Gastrocnemius medialis (tissue), 4 donors: Measurements from ENCODE around the gene IGFBP2. TPM values are rescaled to one million over a fixed set of nuclear protein-coding genes. Genes with fewer than 3 reads are reported as not detected.

Experiments used
- ATAC-seq, 2 donors: fragments of 150-250 bp; one replicate each; pipeline ENCODE4 v1.9.1; 2016
- DNase-seq, 2 donors: peaks; one replicate each; pipeline ENCODE4 v3.0.0-alpha.2; 2019
- H3K27ac ChIP-seq, 4 donors: fragments of 200-600 bp; sonication (generic); 1 replicate in 1 of 4; 2 replicates in 3 of 4; pipeline ENCODE4 v1.5.1; 2016 to 2018; ENCODE audit warnings: mild to moderate bottlenecking in 2 of 4, moderate library complexity in 1 of 4
- H3K27me3 ChIP-seq, 3 donors: fragments of 200-600 bp; sonication (generic) in 2 of 3; 1 replicate in 1 of 3; 2 replicates in 2 of 3; pipeline versions ENCODE4 v1.5.1 to v1.6.0; 2016 to 2019; ENCODE audit warnings: mild to moderate bottlenecking in 1 of 3, moderate library complexity in 1 of 3
- H3K36me3 ChIP-seq, 2 donors: fragments of 200-600 bp; sonication (generic) in 1 of 2; one replicate each; pipeline ENCODE4 v1.5.1; 2017 to 2018
- H3K4me1 ChIP-seq, 2 donors: fragments of 200-600 bp; sonication (generic) in 1 of 2; one replicate each; pipeline ENCODE4 v1.5.1; 2016 to 2017; ENCODE audit warnings: mild to moderate bottlenecking in 2 of 2
- H3K4me3 ChIP-seq, 4 donors: fragments of 200-600 bp; sonication (generic) in 3 of 4; 1 replicate in 1 of 4; 2 replicates in 3 of 4; pipeline ENCODE4 v1.5.1; 2016 to 2019; ENCODE audit warnings: mild to moderate bottlenecking in 2 of 4
- H3K9me3 ChIP-seq, 3 donors: fragments of 200-600 bp; sonication (generic) in 2 of 3; 1 replicate in 1 of 3; 2 replicates in 2 of 3; pipeline ENCODE4 v1.5.1; 2016 to 2019
- CTCF ChIP-seq, 5 experiments: fragments of 450-650 bp in 3 of 5; fragments of 200-600 bp in 2 of 5; sonication (generic) in 2 of 5; IDR thresholded peaks in 4 of 5; conservative IDR thresholded peaks in 1 of 5; 1 replicate in 4 of 5; 2 replicates in 1 of 5; pipeline ENCODE4 v1.5.1; 2016 to 2019; ENCODE audit warnings: antibody characterized with exemption in 5 of 5, mild to moderate bottlenecking in 3 of 5, moderate library complexity in 3 of 5
- POLR2A ChIP-seq, 2 donors: fragments of 450-650 bp; IDR thresholded peaks; one replicate each; pipeline ENCODE4 v1.6.1; 2017; ENCODE audit warnings: antibody characterized with exemption in 2 of 2, mild to moderate bottlenecking in 2 of 2, moderate library complexity in 2 of 2
- in situ Hi-C, 4 donors: fragments of 200-750 bp; cut with MboI; loops; one replicate each; pipeline versions ENCODE4 v1.15.0 to v1.8.0; 2017; ENCODE audit warnings: low sequenced_read_pairs in 4 of 4
- intact Hi-C: fragments of 100-400 bp; cut with DNase I; formaldehyde crosslinking; loops from one replicate; pipeline ENCODE4 v1.15.1; 2023; ENCODE audit warnings: low total_unique reads
- total RNA-seq, 4 donors: library from RNA; depleted of rRNA; stranded (reverse); fragments of >200 nt; gene quantifications; one replicate each; pipeline versions ENCODE4 v1.1.0 to v1.2.3, GENCODE V29; 2016

Gene IGFBP2
- total RNA-seq, 4 donors from 2014 or later, result 14.3 to 44.4 (median 23.6) TPM

DNA sequence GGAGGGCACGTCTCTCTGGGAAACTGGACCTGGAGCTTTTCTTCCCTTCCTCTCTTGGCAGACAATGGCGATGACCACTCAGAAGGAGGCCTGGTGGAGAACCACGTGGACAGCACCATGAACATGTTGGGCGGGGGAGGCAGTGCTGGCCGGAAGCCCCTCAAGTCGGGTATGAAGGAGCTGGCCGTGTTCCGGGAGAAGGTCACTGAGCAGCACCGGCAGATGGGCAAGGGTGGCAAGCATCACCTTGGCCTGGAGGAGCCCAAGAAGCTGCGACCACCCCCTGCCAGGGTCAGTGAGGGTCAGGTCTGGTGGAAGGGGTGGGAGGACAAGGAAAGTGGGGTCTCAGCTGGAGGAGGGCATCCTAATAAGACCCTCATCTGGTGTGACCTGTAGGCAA lies 27.3 kb downstream of the IGFBP2 start:
- H3K4me3 ChIP-seq, result no peak overlapping the region
- H3K27me3 ChIP-seq, result no peaks in the 10 kb centered on the region
- in situ Hi-C loops (loop anchor here (25.0 kb wide), 1 partner anchor 623 kb away; no protein-coding TSS in a partner anchor), intact Hi-C loops (no loop called here)
- TF ChIP-seq CTCF (IDR thresholded peaks at IDR 0.05 in 4 of 5, conservative IDR thresholded peaks at IDR 0.05 in 1 of 5) (no peak), POLR2A (IDR thresholded peaks at IDR 0.05) (no peak)
- DNase-seq (no peak), ATAC-seq (no peak)
- H3K4me1 ChIP-seq, result peaks cover 0 to under 1% of the 10 kb centered on the region in 2 donors
- H3K27ac ChIP-seq, result no peak overlapping the region
- H3K36me3 ChIP-seq, result no peaks in the 10 kb centered on the region
- H3K9me3 ChIP-seq, result no peaks in the 10 kb centered on the region

DNA sequence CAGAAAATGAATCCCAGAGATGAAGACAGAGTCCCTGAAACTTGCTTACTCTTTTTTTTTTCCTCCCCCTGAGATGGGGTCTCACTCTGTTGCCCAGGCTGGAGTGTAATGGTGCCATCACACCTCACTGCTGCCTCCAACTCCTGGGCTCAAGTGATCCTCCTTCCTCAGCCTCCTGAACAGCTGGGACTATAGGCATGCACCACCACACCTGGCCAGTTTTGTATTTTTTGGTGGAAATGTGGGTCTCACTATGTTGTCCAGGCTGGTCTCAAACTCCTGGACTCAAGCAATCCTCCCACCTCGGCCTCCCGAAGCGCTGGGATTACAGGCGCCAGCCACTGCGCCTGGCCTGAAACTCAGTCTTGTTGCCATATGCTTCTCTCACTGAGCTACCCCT lies 27.8 kb downstream of the IGFBP2 start:
- ATAC-seq (no peak), DNase-seq (no peak)
- no peaks in the 10 kb centered on the region for H3K36me3 ChIP-seq
- no peak overlapping the region for H3K27ac ChIP-seq
- H3K9me3 ChIP-seq, result no peaks in the 10 kb centered on the region
- in situ Hi-C loops, result loop anchor here (25.0 kb wide), 1 partner anchor 624 kb away; no protein-coding TSS in a partner anchor
- no peaks in the 10 kb centered on the region for H3K27me3 ChIP-seq
- TF ChIP-seq CTCF (IDR thresholded peaks at IDR 0.05 in 4 of 5, conservative IDR thresholded peaks at IDR 0.05 in 1 of 5) (no peak), POLR2A (IDR thresholded peaks at IDR 0.05) (no peak)
- H3K4me3 ChIP-seq, result no peak overlapping the region
- H3K4me1 ChIP-seq, result peaks cover 0 to 4% of the 10 kb centered on the region in 2 donors
- intact Hi-C loops, result no loop called here

DNA sequence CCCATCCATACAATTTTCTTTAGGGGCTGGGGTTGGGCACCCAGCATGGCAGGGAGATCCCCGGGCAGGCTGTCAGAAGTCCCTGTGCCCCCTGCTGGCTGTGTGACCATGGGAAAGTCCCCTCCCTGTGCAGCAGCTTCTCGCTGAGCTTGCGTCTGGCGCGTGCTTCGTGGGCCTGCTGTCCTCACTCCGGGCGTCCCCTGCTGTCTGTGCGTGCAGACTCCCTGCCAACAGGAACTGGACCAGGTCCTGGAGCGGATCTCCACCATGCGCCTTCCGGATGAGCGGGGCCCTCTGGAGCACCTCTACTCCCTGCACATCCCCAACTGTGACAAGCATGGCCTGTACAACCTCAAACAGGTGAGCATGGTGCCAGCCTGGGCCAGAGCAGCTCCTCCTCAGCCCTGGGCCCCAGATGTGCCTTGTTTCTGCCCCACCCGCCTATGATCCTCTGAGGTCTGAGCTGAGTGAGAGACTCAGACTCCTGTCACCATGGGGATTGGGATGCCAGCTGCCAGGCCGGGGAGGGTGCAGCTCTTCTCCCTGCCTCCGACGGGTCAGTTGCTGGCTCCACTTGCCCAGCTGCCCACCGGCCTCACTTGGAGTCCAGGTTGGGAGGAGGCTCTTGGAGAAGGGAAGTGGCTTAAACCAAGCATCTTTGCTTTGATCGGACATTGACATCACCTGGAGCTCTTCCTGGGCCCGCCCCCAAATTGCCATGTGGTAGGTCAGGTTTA lies 28.6 kb downstream of the IGFBP2 start:
- Histone ChIP-seq H3K4me3 (no peak overlapping the region), H3K27ac (no peak overlapping the region), H3K9me3 (no peaks in the 10 kb centered on the region), H3K27me3 (no peaks in the 10 kb centered on the region), H3K36me3 (no peaks in the 10 kb centered on the region), H3K4me1 (peaks cover 0 to 4% of the 10 kb centered on the region in 2 donors)
- peak in 1 of 5 experiments; percentile 6 for TF ChIP-seq CTCF (IDR thresholded peaks at IDR 0.05 in 4 of 5, conservative IDR thresholded peaks at IDR 0.05 in 1 of 5)
- no peak for TF ChIP-seq POLR2A (IDR thresholded peaks at IDR 0.05)
- intact Hi-C loops, result no loop called here
- DNase-seq (no peak), ATAC-seq (no peak)
- in situ Hi-C loops, result loop anchor here (25.0 kb wide), 1 partner anchor 625 kb away; no protein-coding TSS in a partner anchor

DNA sequence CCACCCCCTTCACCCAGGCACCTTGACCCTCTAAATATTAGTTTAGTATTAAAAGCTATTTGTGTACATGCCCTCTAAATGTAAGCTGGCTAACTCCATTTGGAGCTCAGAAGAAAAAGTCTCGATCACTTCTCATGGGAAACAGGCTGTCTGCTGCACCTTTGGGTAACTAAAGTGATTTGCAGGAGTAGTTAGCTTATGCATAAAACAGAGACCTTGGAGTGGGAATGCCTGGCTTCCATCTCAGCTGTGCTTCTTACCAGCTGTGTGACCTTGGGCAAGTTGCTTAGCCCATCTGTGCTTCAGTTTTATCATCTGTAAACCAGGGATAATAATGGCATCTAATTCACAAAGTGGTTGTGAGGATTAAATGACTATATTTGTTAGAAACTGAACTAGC lies 29.9 kb downstream of the IGFBP2 start:
- Histone ChIP-seq H3K27ac (no peak overlapping the region), H3K36me3 (no peaks in the 10 kb centered on the region), H3K4me3 (no peak overlapping the region), H3K27me3 (no peaks in the 10 kb centered on the region), H3K9me3 (no peaks in the 10 kb centered on the region), H3K4me1 (peaks cover 0 to 4% of the 10 kb centered on the region in 2 donors)
- intact Hi-C loops, result no loop called here
- in situ Hi-C loops, result loop anchor here (25.0 kb wide), 1 partner anchor 626 kb away; no protein-coding TSS in a partner anchor
- ATAC-seq, result no peak
- DNase-seq, result no peak
- TF ChIP-seq CTCF (IDR thresholded peaks at IDR 0.05 in 4 of 5, conservative IDR thresholded peaks at IDR 0.05 in 1 of 5), result no peak
- no peak for TF ChIP-seq POLR2A (IDR thresholded peaks at IDR 0.05)
